Jurkat, Clone E6-1 (cell line): ENCODE measurements around the gene BNC2.
"Not testable (repeated sequence)": the region's sequence is repeated elsewhere in the genome, so short reads cannot be mapped to it uniquely, and the experiment has no call there.

Source experiments
- DNase-seq: peaks from one replicate; pipeline ENCODE4 v3.0.0-alpha.2; 2011; ENCODE audit warnings: low read depth, low spot score
- H3K4me3 ChIP-seq: 2 replicates; pipeline ENCODE4 v1.5.1; 2011; ENCODE audit warnings: mild to moderate bottlenecking, low read length, control low read depth, moderate library complexity

BNC2 gene

GRCh38 chr9:16509997-16510396 lies 360.5 kb downstream of the BNC2 start:
- no peak overlapping the region for H3K4me3 ChIP-seq
- no peak for DNase-seq

DNA sequence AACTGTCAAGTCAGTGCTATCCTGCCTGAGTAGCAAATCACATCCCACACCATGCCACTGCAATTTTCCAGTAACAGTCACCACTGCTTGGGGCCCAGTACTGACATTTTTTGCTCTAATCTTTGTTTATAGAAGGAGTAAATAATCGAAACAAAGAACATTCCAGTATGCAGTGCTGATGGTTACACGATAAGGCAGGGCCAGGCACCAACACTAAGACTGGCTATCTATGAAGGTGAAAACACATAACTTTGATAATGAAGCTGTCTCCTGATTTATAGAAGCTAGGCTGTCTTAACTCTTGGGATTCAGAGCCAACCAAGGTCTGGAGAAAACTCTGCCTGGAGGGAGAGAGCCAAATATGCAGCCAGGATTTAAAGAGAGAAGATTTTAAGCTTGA lies 365.3 kb downstream of the BNC2 start:
- H3K4me3 ChIP-seq, result no peak overlapping the region
- no peak for DNase-seq

DNA sequence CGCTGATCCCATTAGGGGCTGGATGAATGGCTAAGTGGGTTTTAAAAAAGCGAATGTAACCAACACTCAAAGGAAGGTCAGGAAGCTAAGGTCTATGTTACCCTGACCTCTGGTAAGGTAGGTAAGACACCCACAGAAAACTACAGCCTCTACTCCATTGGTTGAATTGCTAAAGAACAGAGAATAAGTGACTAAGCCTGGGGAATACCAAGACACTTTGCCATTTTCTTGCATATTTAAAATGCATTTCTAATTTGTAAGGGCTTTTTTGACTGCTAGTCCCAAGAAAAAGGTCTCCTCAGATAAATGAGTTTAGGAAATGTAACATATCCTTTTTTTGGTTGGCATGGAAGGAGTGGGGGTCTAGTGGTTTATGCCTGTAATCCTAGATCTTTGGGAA lies 368.7 kb downstream of the BNC2 start:
- no peak for DNase-seq
- H3K4me3 ChIP-seq, result no peak overlapping the region

DNA sequence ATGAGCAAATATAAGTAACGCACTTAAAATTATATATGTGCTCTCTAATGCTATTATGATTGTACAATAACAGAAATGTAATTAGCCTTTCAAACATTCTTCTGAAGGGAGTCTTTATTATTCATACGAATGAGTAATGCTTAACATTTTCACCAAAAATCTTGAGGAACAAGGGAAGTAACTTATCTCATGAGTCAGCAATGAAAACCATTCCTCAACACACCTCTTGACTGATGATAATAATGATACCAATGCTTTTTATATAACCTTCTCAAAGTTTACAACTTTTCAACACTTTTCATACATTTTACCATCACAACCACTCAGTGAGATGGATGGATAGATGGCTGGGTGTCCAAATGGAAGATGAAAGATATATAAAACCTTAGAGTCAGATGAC lies 369.3 kb downstream of the BNC2 start:
- no peak overlapping the region for H3K4me3 ChIP-seq
- no peak for DNase-seq

DNA sequence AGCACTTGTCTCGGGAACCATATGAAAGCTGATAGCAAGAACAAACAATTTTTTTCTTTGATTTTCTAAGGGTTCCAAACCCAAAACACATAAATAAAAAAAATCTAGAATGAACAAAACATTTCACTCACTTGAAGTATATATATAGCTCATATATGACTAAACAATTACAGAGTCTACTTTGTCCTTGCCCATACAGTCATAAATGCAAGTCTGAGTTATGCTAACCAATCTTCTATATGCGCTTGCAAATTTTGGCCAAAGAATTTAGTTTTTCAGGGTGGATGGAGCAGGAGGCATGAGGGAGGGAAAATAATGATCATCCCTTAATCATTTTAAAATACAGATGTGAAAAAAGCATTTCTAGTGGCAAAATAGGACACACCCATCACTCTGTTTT lies 370.1 kb downstream of the BNC2 start:
- no peak overlapping the region for H3K4me3 ChIP-seq
- no peak for DNase-seq

DNA sequence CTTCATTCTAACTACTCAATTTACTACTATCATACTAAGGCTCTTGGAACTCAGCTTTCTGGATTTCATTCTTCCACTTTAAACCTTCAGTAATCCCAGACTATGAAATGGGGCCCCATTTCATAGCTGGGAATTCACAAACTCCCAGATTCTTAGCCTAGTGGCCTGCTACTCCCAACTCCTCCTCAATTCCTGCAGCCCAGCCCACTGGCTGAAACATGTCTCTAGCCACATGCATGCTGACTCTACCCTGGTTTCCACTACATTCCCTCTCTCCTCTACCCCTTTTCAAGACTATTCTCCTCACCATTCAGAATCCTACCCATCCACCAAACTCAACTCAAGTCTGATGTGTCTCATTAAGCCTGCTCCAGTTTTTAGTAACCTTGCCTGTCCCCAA lies 370.6 kb downstream of the BNC2 start:
- no peak overlapping the region for H3K4me3 ChIP-seq
- no peak for DNase-seq

GRCh38 chr9:16496908-16497307 lies 373.6 kb downstream of the BNC2 start:
- no peak for DNase-seq
- H3K4me3 ChIP-seq, result no peak overlapping the region

DNA sequence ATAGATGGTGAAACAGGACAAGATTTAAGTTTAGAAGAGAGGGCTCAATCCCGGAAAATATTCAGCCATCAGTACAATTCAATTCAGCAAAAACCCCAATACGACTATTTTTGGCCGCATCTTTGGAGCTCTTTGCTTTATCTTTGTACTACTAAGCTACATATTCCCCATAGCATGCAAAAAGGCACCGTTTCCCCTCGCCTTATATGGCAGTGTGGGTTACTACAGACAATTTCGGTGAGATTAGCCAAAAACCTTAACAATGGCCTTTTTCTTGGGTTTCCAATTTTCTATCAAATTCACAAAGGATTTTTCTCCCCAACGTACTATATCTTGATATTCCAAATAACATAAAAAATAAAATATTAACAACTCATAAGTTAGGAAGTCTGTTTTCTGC lies 382.6 kb downstream of the BNC2 start:
- DNase-seq, result no peak
- H3K4me3 ChIP-seq, result no peak overlapping the region

- no peak for DNase-seq
- H3K4me3 ChIP-seq, result no peak overlapping the region
Observed at GRCh38 chr9:16485575-16486321, 384.7 kb downstream of the BNC2 start.

- DNase-seq, result no peak
- no peak overlapping the region for H3K4me3 ChIP-seq
Observed at GRCh38 chr9:16485160-16485559, 385.3 kb downstream of the BNC2 start.

DNA sequence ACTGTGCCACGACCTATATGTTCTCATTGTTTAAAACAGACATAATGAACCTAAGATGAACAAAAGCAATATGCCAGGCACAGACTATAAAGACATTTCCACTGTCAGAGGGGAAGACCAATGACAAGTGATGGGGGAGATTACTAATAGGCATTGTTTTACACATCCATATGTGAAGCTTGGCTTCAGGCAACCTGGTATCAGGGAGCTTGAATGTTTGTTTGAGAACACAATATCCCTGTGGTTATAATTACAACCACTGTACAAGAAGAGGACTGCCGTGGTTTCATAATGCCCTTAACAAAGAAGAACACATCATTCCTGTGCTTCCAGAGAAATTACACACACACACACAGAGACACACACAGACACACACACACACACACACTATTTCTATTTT lies 385.7 kb downstream of the BNC2 start:
- no peak for DNase-seq
- no peak overlapping the region for H3K4me3 ChIP-seq

- no peak for DNase-seq
- H3K4me3 ChIP-seq, result no peak overlapping the region
Observed at GRCh38 chr9:16484180-16484579, 386.3 kb downstream of the BNC2 start.

GRCh38 chr9:16482764-16483163 lies 387.7 kb downstream of the BNC2 start:
- H3K4me3 ChIP-seq, result no peak overlapping the region
- DNase-seq, result no peak

DNA sequence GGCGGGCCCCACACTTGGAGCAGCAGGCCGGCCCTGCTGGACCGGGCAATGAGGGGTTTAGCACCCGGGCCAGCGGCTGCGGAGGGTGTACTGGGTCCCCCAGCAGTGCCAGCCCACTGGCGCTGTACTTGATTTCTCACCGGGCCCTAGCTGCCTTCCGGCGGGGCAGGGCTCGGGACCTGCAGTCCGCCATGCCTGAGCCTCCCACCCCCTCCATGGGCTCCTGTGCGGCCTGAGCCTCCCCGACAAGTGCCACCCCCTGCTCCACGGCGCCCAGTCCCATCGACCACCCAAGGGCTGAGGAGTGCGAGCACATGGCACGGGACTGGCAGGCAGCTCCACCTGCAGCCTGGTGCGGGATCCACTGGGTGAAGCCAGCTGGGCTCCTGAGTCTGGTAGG lies 389.9 kb downstream of the BNC2 start:
- not testable (repeated sequence) for H3K4me3 ChIP-seq, DNase-seq

DNA sequence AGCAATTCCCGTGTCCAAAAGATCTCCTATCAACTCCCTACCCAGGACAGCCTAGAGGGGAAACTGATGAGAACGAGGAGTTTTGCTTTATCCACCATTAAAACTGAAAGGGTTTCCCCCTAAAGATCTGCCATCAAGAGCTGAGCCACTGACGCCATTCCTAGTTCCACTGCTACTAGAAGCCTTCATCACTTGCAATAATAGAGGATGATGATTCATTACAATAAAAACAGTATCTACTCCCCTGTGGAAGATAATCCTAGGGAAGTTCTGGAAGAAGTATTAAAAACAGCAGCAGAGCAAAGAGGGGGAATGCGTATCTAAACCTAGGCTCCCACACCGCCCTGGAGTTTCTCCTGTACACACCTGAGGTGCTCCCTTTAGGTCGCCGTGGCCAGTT lies 394.5 kb downstream of the BNC2 start:
- H3K4me3 ChIP-seq, result no peak overlapping the region
- no peak for DNase-seq

GRCh38 chr9:16475257-16475656 lies 395.2 kb downstream of the BNC2 start:
- DNase-seq, result no peak
- no peak overlapping the region for H3K4me3 ChIP-seq

- no peak for DNase-seq
- no peak overlapping the region for H3K4me3 ChIP-seq
Observed at GRCh38 chr9:16469184-16469583, 401.3 kb downstream of the BNC2 start.

GRCh38 chr9:16461851-16462250 lies 408.6 kb downstream of the BNC2 start:
- no peak overlapping the region for H3K4me3 ChIP-seq

GRCh38 chr9:16461137-16461840 lies 409.2 kb downstream of the BNC2 start:
- no peak overlapping the region for H3K4me3 ChIP-seq
- DNase-seq, result no peak

More at GRCh38 chr9:16461851-16462250, 408.6 kb downstream of the BNC2 start:
- DNase-seq, result no peak

DNA sequence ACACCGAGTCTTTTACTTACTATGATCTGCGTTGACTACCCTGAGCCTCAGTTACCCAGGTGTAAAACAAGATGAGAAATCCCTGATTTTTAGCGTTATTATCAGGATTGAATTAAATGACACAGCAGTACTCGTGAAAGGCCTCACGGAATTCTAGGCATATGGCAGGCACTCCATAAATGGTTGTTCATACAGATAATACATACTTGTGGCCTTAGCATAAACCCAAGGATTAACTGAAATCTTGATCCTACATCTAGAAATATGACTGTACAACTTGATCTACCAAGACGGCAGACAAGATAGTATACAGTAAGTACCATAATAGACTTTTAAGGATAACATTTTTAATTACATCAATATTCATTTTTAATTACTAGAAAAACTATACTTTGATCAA lies 409.8 kb downstream of the BNC2 start:
- H3K4me3 ChIP-seq, result no peak overlapping the region

More for the DNA sequence above, 409.8 kb downstream of the BNC2 start:
- no peak for DNase-seq
